ENCODE measurements around the gene PJA2. TPM values are rescaled to one million over a fixed set of nuclear protein-coding genes. Genes with fewer than 3 reads are reported as not detected.

The PJA2 gene
- total and polyA plus RNA-seq, 9 of the 15 experiments (the other 6 are each of a cell fraction or from before 2014, with no cell fraction given) = 25.1 to 82.1 (median 50.1) TPM

DNA sequence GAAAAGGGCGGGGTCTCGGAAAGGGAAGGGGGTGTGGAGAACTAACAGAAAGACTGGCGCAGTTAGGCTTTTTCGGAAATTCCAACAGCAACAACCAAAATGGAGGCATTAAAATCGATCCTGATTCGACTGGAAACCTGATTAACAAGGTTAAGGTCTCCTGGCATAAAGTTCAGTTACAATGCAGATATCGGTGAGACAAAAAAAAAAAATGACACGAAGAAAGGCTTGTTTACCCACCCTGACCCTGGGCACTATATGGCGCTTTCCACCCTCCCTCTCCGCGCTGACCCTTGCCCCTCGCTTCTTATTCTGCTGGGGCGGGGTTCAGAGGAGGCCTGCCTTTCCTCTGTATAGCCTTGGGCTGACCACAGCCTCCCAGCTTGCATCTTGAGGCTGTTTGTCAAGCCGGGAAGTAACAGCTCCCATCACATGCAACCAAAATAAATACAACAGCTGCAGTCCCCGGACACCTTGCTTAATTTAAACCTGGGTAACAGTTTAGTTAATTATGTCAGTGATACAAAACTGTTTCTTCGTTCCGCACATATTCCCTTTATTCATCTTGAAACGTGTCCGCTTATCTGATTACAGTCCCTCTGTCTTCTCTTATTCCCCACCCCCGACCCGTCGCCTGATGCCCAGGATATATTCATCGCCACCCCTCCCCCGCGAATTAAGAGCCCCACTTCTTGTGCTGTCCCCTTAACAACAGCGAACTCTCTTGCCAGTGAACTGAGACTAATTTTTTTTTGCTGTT, 795 bp upstream of the PJA2 start:
- Histone ChIP-seq H3K79me2 (ENCODE audit: control insufficient read depth, insufficient read depth, low read length) (peaks cover 41% of the 10 kb centered on the region), H3K27me3 (ENCODE audit: control insufficient read depth in 2 of 2, insufficient read depth in 2 of 2, low read length in 2 of 2) (no peaks in the 10 kb centered on the region), H2AFZ (ENCODE audit: low read depth, low read length) (peak overlapping the region; percentile 94), H3K4me2 (ENCODE audit: insufficient read depth, low read length) (peak overlapping the region; percentile 87), H3K36me3 (ENCODE audit: control insufficient read depth, insufficient read depth, low read length) (peaks cover 4% of the 10 kb centered on the region; the same call in 1 of the 3 replicates), H3K4me3 (peak overlapping the region; percentile 53), H3K4me1 (replicated peaks in 1 of 2; ENCODE audit: control insufficient read depth in 2 of 2, insufficient read depth in 2 of 2, low read length in 2 of 2) (peaks cover 3 to 12% of the 10 kb centered on the region in 2 experiments; a peak in 4 of 5 replicates), H3K9ac (ENCODE audit: insufficient read depth in 1 of 2, low read depth in 2 of 2, low read length in 2 of 2) (peak overlapping the region; percentile 91 to 97), H3K9me1 (ENCODE audit: control insufficient read depth, insufficient read depth, low read length) (peaks cover 3% of the 10 kb centered on the region), H3K9me3 (replicated peaks; ENCODE audit: control insufficient read depth, insufficient read depth, low read depth, low read length) (peaks cover 4% of the 10 kb centered on the region), H4K20me1 (replicated peaks; ENCODE audit: control insufficient read depth, insufficient read depth, low read length) (no peaks in the 10 kb centered on the region), H3K27ac (ENCODE audit: extremely low read depth, low read depth, low read length) (peak overlapping the region; percentile 99)
- peak; percentile 57 to 88 (median 66) for DNase-seq (ENCODE audit: extremely low read depth in 1 of 4, low spot score in 3 of 4)
- peak; percentile 69 for ATAC-seq
- intact Hi-C loops (cut with micrococcal nuclease) = loop anchor here (1.0 to 5.0 kb wide), 2 partner anchors 25 to 683 kb away; no protein-coding TSS in a partner anchor
- in situ Hi-C loops (cut with MboI) = no loop called here
- no peak for FAIRE-seq
- ChIA-PET POLR2A (interaction anchor here (0.7 to 1.6 kb wide), 9 partner anchors 8 to 1148 kb away, joined by 3 to 9 read pairs (median 3); no protein-coding TSS in a partner anchor), CTCF (ENCODE audit: low intra/inter-chr PET ratio) (no interaction called here)
- BruUV-seq (replicated peaks) = TSS peak; percentile 95
- WGBS (ENCODE audit: insufficient coverage, low coverage, missing lambda C conversion rate) = 0% methylated on average over 26 of the region's 26 CpGs
- TF ChIP-seq FOXM1 (IDR thresholded peaks at IDR 0.05; ENCODE audit: low read depth) (peak; percentile 65; the same call in 1 of the 2 replicates), FOXM1 (CRISPR knock-in tag; IDR thresholded peaks at IDR 0.05; ENCODE audit: low read depth) (no peak), BCL6 (CRISPR knock-in tag; IDR thresholded peaks at IDR 0.05) (no peak), NCOA2 (IDR thresholded peaks at IDR 0.05; ENCODE audit: partially characterized antibody in 2 of 2) (no peak), SMARCE1 (IDR thresholded peaks at IDR 0.05) (0 out of 2 replicates have a peak, but pooled peaks have one; percentile 64), CHD1 (IDR thresholded peaks at IDR 0.05; ENCODE audit: low read length) (peak; percentile 88), MTF1 (CRISPR knock-in tag; IDR thresholded peaks at IDR 0.05; ENCODE audit: borderline replicate concordance) (no peak), HDAC6 (IDR thresholded peaks at IDR 0.05; ENCODE audit: low read depth, low read length) (no peak), ILK (tag; IDR thresholded peaks at IDR 0.05; ENCODE audit: borderline replicate concordance, low read depth) (no peak), RCOR1 (IDR thresholded peaks at IDR 0.05; ENCODE audit: borderline replicate concordance in 1 of 2, low read depth in 2 of 2, low read length in 2 of 2) (0 out of 4 replicates have a peak, but pooled peaks of 1 of the 2 experiments have one; percentile 4), CREM (IDR thresholded peaks at IDR 0.05; ENCODE audit: low read depth) (no peak; the same call in 1 of the 2 replicates), SNIP1 (IDR thresholded peaks at IDR 0.05; ENCODE audit: low read depth) (no peak), ASH1L (IDR thresholded peaks at IDR 0.05; ENCODE audit: borderline replicate concordance, low read depth, partially characterized antibody) (no peak)
- TF ChIP-seq, protein P1, sequence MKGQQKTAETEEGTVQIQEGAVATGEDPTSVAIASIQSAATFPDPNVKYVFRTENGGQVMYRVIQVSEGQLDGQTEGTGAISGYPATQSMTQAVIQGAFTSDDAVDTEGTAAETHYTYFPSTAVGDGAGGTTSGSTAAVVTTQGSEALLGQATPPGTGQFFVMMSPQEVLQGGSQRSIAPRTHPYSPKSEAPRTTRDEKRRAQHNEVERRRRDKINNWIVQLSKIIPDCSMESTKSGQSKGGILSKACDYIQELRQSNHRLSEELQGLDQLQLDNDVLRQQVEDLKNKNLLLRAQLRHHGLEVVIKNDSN (CRISPR knock-in tag; IDR thresholded peaks at IDR 0.05) = no peak
- TF ChIP-seq, protein P2, sequence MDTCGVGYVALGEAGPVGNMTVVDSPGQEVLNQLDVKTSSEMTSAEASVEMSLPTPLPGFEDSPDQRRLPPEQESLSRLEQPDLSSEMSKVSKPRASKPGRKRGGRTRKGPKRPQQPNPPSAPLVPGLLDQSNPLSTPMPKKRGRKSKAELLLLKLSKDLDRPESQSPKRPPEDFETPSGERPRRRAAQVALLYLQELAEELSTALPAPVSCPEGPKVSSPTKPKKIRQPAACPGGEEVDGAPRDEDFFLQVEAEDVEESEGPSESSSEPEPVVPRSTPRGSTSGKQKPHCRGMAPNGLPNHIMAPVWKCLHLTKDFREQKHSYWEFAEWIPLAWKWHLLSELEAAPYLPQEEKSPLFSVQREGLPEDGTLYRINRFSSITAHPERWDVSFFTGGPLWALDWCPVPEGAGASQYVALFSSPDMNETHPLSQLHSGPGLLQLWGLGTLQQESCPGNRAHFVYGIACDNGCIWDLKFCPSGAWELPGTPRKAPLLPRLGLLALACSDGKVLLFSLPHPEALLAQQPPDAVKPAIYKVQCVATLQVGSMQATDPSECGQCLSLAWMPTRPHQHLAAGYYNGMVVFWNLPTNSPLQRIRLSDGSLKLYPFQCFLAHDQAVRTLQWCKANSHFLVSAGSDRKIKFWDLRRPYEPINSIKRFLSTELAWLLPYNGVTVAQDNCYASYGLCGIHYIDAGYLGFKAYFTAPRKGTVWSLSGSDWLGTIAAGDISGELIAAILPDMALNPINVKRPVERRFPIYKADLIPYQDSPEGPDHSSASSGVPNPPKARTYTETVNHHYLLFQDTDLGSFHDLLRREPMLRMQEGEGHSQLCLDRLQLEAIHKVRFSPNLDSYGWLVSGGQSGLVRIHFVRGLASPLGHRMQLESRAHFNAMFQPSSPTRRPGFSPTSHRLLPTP (IDR thresholded peaks at IDR 0.05; ENCODE audit: borderline replicate concordance, extremely low read depth, insufficient read length) = no peak
